ENCODE results near the gene TXNRD1.
"Not testable (repeated sequence)": the region's sequence is repeated elsewhere in the genome, so short reads cannot be mapped to it uniquely, and the experiment has no call there.

Gene TXNRD1

GRCh38 chr12:104285740-104286515, 70.3 kb downstream of the TXNRD1 start:
- no peak for DNase-seq

DNA sequence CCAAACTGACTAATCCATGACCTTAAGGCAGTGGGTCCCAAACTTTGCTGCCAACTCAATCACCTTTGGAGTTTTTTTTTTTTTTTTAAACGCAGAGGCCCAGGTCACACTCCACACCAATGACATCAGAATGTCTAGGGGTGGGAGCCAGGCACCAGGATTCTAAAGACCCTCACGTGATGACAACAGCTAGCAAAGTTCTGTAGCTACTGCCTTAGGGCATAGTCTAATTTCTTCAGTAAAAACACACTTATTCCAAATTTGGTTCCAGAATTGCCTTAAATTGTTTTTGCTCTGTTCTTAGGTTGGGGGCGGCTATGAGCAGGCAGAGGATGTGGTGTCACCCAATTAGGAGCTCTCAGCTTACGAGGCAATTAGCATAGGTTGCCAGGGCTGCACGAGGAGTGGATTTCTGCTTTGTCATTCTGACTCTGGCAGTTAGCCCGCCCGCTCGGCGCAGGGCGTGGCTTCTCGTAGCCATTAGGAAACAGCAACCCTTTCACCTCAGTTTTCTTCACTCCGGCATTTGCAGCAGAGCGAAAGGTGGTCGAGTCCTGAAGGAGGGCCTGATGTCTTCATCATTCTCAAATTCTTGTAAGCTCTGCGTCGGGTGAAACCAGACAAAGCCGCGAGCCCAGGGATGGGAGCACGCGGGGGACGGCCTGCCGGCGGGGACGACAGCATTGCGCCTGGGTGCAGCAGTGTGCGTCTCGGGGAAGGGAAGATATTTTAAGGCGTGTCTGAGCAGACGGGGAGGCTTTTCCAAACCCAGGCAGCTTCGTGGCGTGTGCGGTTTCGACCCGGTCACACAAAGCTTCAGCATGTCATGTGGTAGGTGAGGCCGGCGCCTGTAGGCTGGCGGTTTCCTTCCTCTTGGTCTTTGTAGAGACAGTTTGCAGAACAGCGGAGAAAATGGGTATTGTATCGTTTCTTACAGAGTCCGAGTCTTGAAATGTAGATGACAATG, 71.2 kb downstream of the TXNRD1 start:
- DNase-seq, result peak; percentile 82

DNA sequence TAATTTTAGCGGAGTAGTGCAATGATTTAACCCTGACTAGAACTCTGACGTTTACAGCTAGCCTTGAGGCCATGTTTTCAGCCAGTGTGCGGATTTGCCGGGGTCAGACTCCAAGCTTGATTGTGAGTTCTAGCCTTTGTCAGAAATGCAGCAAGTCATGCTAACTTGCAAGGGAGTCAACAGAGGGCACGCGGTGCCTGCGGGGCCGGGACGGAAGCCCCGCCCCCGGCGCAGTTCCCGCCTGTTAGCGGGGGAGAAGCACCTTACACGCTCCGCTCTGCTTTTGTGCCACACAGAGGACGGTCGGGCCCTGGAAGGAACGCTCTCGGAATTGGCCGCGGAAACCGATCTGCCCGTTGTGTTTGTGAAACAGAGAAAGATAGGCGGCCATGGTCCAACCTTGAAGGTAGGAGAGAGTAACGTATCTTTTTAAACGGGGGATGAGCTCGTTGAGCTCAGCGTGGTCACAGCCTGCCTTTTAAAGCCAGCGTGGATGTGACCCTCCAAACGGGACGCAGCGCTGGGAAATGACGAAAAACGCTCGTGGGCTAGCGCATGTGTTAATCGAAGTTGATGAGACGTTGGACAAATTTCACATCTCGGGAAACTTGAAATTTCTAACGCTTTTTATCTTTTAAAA, 73.2 kb downstream of the TXNRD1 start:
- DNase-seq, result peak; percentile 82

- DNase-seq, result no peak
Observed at GRCh38 chr12:104290320-104290719, 74.7 kb downstream of the TXNRD1 start.

DNA sequence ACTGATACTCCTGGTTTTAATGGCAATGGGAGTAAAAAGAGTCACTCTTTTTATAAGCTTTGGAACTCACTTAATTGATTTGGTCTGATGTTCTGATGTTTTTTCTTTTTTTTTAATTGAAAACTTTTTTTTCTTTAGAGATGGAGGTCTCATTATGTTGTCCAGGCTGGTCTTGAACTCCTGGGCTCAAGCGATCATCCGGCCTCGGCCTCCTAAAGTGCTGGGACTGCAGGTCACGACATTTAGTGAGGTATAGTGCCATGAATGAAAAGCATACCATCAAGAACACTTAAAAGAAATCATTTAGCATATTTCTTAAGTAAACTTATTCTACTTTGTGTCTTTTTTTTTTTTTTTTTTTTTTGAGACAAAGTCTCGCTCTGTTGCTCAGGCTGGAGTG, 75.3 kb downstream of the TXNRD1 start:
- DNase-seq, result no peak

DNA sequence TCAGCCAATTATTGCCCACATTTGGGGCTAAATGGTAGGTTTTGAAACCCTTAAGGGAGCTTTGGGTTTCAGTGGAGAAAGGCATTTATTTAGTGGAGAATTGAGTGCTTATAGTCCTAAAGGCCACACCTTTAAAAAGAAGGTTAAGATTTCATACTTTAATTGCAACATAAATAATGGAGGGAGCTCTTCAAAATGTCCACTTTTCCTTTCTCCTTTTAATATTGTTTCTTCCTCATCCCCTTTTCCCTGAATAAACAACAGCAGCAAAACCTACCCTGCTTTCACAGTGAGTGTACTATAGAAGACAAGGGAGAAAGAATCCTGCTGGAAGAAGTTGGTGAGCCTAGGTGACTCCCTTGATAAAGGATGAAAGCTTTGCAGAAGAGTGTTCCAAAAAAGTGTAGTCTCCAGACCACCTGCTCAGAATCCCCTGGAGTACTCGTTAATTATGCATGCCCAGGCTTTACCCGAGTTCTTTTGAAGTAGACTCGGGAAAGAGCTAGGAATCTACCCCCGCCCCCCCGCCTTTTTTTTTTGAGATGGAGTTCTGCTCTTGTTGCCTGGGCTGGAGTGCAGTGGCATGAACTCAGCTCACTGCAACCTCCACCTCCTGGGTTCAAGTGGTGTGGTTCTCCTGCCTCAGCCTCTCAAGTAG, 76.4 kb downstream of the TXNRD1 start:
- no peak for DNase-seq

- DNase-seq, result no peak
Observed at GRCh38 chr12:104292872-104293794, 77.6 kb downstream of the TXNRD1 start.

- DNase-seq, result not testable (repeated sequence)
Observed at GRCh38 chr12:104294158-104294859, 78.7 kb downstream of the TXNRD1 start.

- no peak for DNase-seq
Observed at GRCh38 chr12:104294927-104295668, 79.5 kb downstream of the TXNRD1 start.

DNA sequence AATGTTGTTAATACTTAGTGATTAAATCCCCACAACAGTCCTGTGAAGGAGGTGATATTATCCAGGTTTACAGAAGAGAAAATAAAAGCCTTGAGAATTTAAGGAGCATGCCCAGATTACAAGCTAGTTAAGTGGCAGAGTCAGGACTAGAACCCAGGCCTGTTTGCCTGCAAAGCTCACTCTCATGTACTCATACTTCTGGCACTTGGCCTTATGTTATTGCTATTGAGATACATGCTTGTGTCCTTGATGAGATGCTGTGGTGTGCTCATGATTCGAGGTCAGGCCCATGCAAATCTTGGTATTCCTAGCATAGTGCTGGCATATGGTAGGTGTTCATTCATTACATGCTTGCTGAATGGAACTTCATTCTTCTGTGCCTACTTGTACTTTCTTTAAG, 80.4 kb downstream of the TXNRD1 start:
- no peak for DNase-seq

GRCh38 chr12:104296718-104297117, 81.1 kb downstream of the TXNRD1 start:
- no peak for DNase-seq

DNA sequence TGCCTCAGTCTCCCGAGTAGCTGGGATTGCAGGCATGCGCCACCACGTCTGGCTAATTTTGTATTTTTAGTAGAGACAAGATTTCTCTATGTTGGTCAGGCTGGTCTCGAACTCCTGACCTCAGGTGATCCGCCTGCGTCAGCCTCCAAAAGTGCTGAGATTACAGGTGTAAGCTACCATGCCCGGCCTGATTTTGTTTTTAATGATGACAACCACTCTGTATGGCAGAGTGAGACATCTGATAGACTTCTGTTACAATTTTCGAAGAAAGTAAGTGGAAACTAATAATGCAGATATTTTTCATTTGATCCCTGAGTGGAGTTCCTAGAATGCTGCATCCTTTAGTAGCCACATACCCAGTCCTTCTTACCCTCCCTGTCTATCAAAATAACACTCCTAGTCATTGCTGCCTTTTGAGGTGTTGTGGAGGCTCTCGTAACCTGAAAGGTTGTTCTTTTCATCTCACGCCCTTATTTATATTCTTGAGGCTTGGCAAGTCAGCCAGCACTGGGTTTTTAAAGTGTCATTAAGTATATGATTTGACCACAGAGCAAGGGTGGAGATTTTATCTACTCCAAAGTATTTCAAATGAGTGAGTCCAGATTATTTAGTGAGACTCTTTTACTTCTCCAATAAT, 82.0 kb downstream of the TXNRD1 start:
- no peak for DNase-seq

DNA sequence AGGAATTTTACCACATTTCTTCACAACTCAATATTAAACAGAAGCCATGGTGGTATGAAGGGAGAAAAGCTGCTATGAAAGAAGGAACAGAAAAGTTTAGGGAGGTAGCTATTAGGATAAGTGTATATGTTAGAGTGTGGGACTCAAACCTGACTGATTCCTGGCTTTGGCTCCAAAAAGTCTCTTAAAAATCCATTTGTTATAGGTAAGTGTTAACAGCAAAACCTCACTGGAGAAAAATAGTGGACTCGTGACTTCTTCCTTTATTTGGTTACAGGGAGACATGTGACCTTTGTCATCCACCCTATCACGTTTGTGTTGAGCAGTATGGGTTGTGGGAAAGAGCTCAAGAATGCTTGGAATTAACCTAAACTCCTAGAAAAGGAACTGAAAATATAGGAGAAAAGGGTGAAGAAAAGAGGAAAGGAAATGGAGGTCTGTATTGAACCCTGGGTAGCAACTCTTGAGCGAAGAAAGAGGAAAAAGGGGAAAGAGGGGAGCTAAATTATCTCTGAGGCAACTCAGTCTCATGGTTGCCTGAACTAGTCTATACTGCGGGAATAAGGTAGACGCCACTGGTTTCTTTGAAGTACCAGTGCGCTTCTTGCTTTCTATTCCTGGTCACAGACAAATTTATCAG, 84.4 kb downstream of the TXNRD1 start:
- no peak for DNase-seq

DNA sequence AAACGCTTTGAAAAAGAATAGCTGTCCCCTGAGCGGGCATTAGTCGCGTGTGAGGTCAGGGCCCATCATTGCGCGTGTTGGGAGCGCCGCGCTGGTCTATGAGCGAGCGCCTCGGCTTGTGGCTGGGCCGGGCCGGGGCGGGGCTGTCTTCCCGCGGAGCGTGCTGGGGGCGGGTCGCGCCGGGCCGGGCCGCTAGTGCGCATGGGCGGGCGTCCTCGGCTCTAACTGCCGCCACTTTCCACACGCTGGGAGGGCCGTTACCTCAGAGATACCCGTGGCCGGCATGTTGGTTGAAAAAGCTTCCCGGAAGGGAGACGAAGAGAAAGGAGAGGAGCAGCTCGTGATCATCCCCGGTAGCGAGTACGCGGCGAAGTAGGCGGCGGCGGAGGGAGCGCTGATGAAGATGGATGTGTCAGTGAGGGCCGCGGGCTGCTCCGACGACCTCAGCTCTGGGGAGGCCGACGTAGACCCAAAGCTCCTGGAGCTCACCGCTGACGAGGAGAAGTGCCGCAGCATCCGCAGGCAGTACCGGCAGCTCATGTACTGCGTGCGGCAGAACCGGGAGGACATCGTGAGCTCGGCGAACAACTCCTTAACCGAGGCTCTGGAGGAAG, 88.1 kb downstream of the TXNRD1 start, which contains the start of gene EID3:
Gene EID3, plus strand, starts transcription at position 202 of the 614 bp plus-strand sequence. Its CDS starts 196 bp downstream, at position 398.
- peak; percentile 94 for DNase-seq

DNA sequence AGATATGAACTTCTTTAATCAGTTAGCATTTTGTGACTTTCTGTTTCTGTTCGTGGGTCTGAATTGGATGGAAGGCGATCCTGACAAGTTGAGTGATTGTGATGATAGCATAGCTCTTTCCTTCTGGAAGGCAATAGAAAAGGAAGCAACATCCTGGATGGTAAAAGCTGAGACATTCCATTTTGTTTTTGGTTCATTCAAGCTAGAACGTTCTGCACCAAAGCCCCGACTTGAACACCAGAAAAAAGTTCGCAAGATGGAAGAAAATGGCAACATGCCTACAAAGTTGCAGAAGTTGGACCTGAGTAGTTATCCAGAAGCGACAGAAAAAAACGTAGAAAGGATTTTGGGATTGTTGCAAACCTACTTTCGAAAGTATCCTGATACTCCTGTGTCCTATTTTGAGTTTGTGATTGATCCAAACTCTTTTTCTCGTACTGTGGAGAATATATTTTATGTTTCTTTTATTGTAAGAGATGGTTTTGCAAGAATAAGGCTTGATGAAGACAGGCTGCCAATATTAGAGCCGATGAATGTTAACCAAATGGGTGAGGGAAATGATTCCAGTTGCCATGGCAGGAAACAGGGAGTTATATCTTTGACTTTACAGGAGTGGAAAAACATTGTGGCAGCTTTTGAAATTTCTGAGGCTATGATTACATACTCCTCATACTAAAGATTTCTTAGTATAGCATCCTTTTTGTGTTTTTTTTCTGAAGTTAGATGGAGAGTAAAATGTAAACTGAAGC, 88.9 kb downstream of the TXNRD1 start:
- DNase-seq, result no peak

DNA sequence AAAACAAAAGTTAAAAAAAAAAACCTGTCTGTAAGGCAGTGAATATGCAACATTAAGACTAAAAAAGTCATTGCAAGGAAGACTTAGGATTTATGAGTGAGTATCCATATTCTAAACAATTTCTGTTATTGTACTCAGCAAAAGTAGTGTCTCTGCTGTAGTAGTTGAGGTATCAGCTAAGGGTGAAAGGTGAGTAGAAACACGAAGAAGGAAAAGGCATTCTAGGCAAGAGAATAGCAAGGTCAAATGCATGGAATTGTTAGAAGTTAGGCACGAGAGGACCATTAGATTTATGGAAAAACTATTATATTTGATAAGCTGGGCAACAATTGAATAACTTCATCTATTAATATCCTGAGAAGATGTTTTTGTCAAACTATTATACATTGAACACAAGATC, 89.8 kb downstream of the TXNRD1 start:
- DNase-seq, result no peak

- DNase-seq, result no peak
Observed at GRCh38 chr12:104306376-104306775, 90.8 kb downstream of the TXNRD1 start.
